Subcutaneous preadipocyte (primary cell): ENCODE measurements around the gene SLC2A10. TPM values are rescaled to one million over a fixed set of nuclear protein-coding genes. Genes with fewer than 3 reads are reported as not detected.

ENCODE experiments used
- total RNA-seq: library from RNA; depleted of rRNA; stranded (reverse); fragments of >200 nt; gene quantifications from 2 replicates; pipeline ENCODE4 v1.2.3, GENCODE V29; 2012

Gene SLC2A10
- 19.9 and 28.3 TPM in 2 replicates for total RNA-seq

DNA sequence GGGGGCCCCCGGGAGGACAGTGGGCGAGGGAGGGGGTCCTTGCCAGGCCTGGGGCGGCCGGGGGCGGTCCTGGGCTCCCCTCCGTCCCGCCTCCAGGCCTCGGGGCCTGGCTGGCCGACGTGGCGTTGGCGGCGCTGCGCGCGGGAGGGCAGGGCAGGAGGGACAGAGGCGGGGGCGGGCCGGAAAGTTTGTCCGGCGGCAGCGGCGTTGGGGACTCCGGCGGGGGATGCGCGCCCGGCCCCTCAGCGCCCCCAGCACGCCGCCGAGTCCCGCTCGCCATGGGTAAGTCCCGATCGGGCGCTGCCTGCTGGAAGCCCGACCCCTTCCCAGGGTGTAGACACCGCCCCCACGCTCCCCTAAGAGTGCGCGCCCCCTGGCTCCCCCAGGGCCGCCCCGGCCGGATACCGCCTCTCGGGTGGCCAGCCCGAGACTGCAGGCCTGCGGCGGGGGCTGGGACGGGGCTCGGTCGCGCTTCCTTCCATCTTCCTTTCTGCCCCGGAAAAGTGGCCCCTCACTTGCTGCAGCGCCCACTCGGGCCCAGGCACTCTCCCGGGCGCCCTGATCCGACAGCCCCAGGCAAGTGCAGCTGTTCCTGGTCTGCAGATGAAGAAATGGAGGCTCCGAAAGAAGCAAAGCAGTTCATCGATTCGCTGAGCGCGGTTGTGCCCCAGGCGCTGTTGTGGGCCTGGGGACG, at the start of gene SLC2A10:
Gene SLC2A10 (plus strand): TSS at position 191 of the 694 bp plus-strand sequence. CDS start 88 bp downstream, at position 279.

DNA sequence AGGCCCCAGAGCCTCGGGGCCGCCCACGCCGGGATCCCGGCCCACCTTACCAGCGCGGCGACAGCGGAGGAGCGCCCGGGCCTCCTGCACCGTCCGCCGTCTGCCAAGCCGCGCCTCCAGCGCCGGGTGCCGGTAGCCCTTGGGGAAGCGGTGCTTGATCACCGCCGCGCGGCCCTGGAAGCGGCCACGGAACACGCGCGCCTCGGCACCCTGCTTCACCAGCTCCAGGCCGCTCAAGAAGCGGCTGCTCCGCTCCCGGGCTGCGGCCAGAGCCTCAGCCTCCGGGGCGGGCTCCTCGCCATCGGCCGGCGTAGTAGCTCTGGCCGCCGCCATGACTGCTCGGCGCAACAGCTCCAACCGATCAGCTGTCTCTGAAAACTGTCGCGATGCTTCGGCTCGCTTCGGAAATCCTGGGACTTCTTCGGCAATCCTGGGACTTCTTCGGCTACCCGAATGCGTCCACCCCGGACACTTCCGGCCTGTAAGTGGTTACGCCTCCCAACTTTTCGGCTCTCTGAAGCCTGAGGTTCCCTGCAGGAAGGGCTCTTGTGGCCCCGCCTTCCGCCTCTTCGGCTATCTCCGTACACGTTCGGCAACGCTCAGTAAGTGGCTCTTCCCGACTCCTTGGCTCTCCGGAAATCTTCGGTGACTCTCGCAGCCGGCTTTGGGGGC, 20.2 kb upstream of the SLC2A10 start, which contains the start of gene TP53RK:
Gene TP53RK (minus strand): TSS at position 363 of the 672 bp plus-strand sequence. CDS start 30 bp downstream, at position 333.

Other genes starting within 250 kb of the SLC2A10 start
- under 0.01 and 0.37 TPM in 2 replicates for gene ZNF334, start 196.1 kb upstream of the SLC2A10 start, total RNA-seq
- gene OCSTAMP, start 159.0 kb upstream of the SLC2A10 start, total RNA-seq = not detected in 2 replicates
- gene SLC13A3, start 58.2 kb upstream of the SLC2A10 start, total RNA-seq = 2.5 and 4.4 TPM in 2 replicates
- 18.6 and 19.1 TPM in 2 replicates for gene TP53RK, start 20.2 kb upstream of the SLC2A10 start, total RNA-seq
- gene EYA2, start 185.2 kb downstream of the SLC2A10 start, total RNA-seq = 0.37 TPM in 1 of 2 replicates, not detected in the other